Heart right ventricle (tissue), 16 donors: ENCODE measurements around the gene SMYD2. TPM values are rescaled to one million over a fixed set of nuclear protein-coding genes. Genes with fewer than 3 reads are reported as not detected.

Experiments used
- ATAC-seq, 8 donors: fragments of 200-7000 bp; cut with Tn5 transposase; one replicate each; pipeline ENCODE4 v1.9.1; 2020; ENCODE audit warnings: mild to moderate bottlenecking in 8 of 8, moderate library complexity in 8 of 8, moderate number of reproducible peaks in 1 of 8
- DNase-seq, 2 donors: peaks; one replicate each; pipeline ENCODE4 v3.0.0-alpha.2; 2020
- H3K27ac ChIP-seq, 10 donors: fragments of 200-600 bp; sonication (generic) in 2 of 10; one replicate each; pipeline versions ENCODE4 v1.5.0 to v1.8.0; 2020 to 2022; ENCODE audit warnings: mild to moderate bottlenecking in 3 of 10
- H3K27me3 ChIP-seq, 7 donors: fragments of 200-600 bp; one replicate each; pipeline ENCODE4 v1.8.0; 2021 to 2022; ENCODE audit warnings: mild to moderate bottlenecking in 2 of 7
- H3K36me3 ChIP-seq, 9 donors: fragments of 200-600 bp; sonication (generic) in 1 of 9; one replicate each; pipeline versions ENCODE4 v1.5.0 to v1.8.0; 2020 to 2022; ENCODE audit warnings: mild to moderate bottlenecking in 2 of 9
- H3K4me1 ChIP-seq, 9 donors: fragments of 200-600 bp; sonication (generic) in 1 of 9; one replicate each; pipeline versions ENCODE4 v1.5.0 to v1.8.0; 2020 to 2022; ENCODE audit warnings: mild to moderate bottlenecking in 4 of 9
- H3K4me3 ChIP-seq, 10 donors: fragments of 200-600 bp; sonication (generic) in 2 of 10; one replicate each; pipeline versions ENCODE4 v1.5.0 to v1.8.0; 2020 to 2022; ENCODE audit warnings: mild to moderate bottlenecking in 7 of 10, moderate library complexity in 2 of 10
- H3K9me3 ChIP-seq, 11 donors: fragments of 200-600 bp in 10 of 11; sonication (generic) in 2 of 11; one replicate each; pipeline versions ENCODE4 v1.5.0 to v1.8.0; 2013 to 2022; ENCODE audit warnings: mild to moderate bottlenecking in 2 of 11, control low read depth in 1 of 11, moderate library complexity in 1 of 11
- CTCF ChIP-seq, 9 donors: fragments of 200-600 bp; sonication (generic) in 2 of 9; IDR thresholded peaks; one replicate each; pipeline versions ENCODE4 v1.5.0 to v1.8.0; 2021 to 2022; ENCODE audit warnings: antibody characterized with exemption in 9 of 9, mild to moderate bottlenecking in 5 of 9, moderate library complexity in 1 of 9
- WGBS, 2 donors: extraction: QIAGEN DNeasy Blood & Tissue Kit; methylation state at CpG; one replicate each; pipeline ENCODE4 v1.1.7; 2013; ENCODE audit warnings: inconsistent platforms in 1 of 2; 5-methylcytosine and 5-hydroxymethylcytosine counted together
- intact Hi-C, 10 donors: fragments of 100-400 bp; cut with DNase I; formaldehyde crosslinking; loops; one replicate each; pipeline versions ENCODE4 v1.11.1 to v1.14.2; 2022
- polyA plus RNA-seq, 2 donors: library from polyadenylated mRNA; stranded (reverse); fragments of 200-250 nt; gene quantifications; one replicate each; pipeline ENCODE4 v1.2.3, GENCODE V29; 2013
- total RNA-seq, 10 donors: library from RNA; stranded (reverse); fragmentation: NEBNext Ultra II Directional in 3 of 10; extraction: Animal tissue kit (Norgen Biotek cat#: 25700) in 3 of 10; gene quantifications; one replicate each; pipeline versions ENCODE4 v1.2.1 to v1.2.4, GENCODE V29; 2021 to 2023
- donor health status: Arrhythmogenic right ventricular cardiomyopathy.
- donor health status: ischemic (EF 13 %, LVEDD 7.1; RV severe dilation, severe dysfunction).
- donor health status: healthy with polysubstance abuse.
- donor health status: DM: no; HTN: yes; CAD: no.
- donor health status: DM: no; HTN: no; CAD: no.
- donor health status: ischemic (EF 25% LVEDD 6.9; RV normal size, moderate dysfunction).
- donor health status: ischemic (EF 25% LVEDD 5.7; RV mildly dilated, moderate dysfunction).
- donor health status: healthy.
- donor health status: DM: yes; HTN: yes; CAD: no.
- donor health status: Ischemic cardiomyopathy.
- donor health status: ischemic (EF 35%, LVEDD 5.7; RV mildly dilated, moderate dysfunction).
- donor health status: nonischemic (EF 11% LVEDD 7.7; RV severe dilation, severe dysfunction).
- donor health status: DM: yes; HTN: yes; CAD: no.
- donor health status: PGD.
- donor health status: ischemic (EF 29% LVEDD 5.4; RV normal size, mild dysfunction).
- donor health status: nonischemic (EF 23%, LVEDD 6.1; RV moderate dilation, normal function).

SMYD2 gene
- total and polyA plus RNA-seq, 12 donors = 97.3 to 438 (median 292) TPM

GRCh38 chr1:214295934-214296333 is 15.0 kb downstream of the SMYD2 start:
- WGBS, 2 donors = 60 to 67% methylated on average over 4 of the region's 4 CpGs
- no peaks in the 10 kb centered on the region for H3K9me3 ChIP-seq
- H3K4me1 ChIP-seq = peaks cover 0 to 63% (median 29%) of the 10 kb centered on the region in 9 donors
- no peak for TF ChIP-seq CTCF (IDR thresholded peaks at IDR 0.05)
- no peaks in the 10 kb centered on the region for H3K36me3 ChIP-seq
- intact Hi-C loops = no loop called here
- no peaks in the 10 kb centered on the region for H3K27me3 ChIP-seq
- DNase-seq (no peak), ATAC-seq (no peak)
- no peak overlapping the region for H3K4me3 ChIP-seq
- peak overlapping the region in 2 of 10 donors; percentile 46 to 58 for H3K27ac ChIP-seq

GRCh38 chr1:214296860-214297745 is 16.1 kb downstream of the SMYD2 start:
- Histone ChIP-seq H3K4me1 (peaks cover 0 to 63% (median 25%) of the 10 kb centered on the region in 9 donors), H3K27ac (peak overlapping the region in 4 of 10 donors; percentile 9 to 58 (median 34))
- ATAC-seq = peak; percentile 30 to 76 (median 62)

GRCh38 chr1:214300149-214300780 is 19.3 kb downstream of the SMYD2 start:
- no peaks in the 10 kb centered on the region for H3K9me3 ChIP-seq
- DNase-seq (no peak), ATAC-seq (no peak)
- WGBS, 2 donors = 76 to 87% methylated on average over 9 of the region's 9 CpGs
- H3K27ac ChIP-seq = no peak overlapping the region
- no peak for TF ChIP-seq CTCF (IDR thresholded peaks at IDR 0.05)
- H3K4me1 ChIP-seq = peaks cover 0 to 80% (median 25%) of the 10 kb centered on the region in 9 donors
- intact Hi-C loops = no loop called here
- H3K36me3 ChIP-seq = peaks cover 0 to 7% (median 0%) of the 10 kb centered on the region in 9 donors
- no peak overlapping the region for H3K4me3 ChIP-seq
- H3K27me3 ChIP-seq = no peaks in the 10 kb centered on the region

More at GRCh38 chr1:214296860-214297745, 16.1 kb downstream of the SMYD2 start:
- WGBS, 2 donors = 57 to 66% methylated on average over 9 of the region's 9 CpGs
- no peak for DNase-seq
- Histone ChIP-seq H3K4me3 (no peak overlapping the region), H3K9me3 (no peaks in the 10 kb centered on the region), H3K36me3 (no peaks in the 10 kb centered on the region), H3K27me3 (no peaks in the 10 kb centered on the region)
- no peak for TF ChIP-seq CTCF (IDR thresholded peaks at IDR 0.05)
- intact Hi-C loops = no loop called here

GRCh38 chr1:214301526-214301925 is 20.6 kb downstream of the SMYD2 start:
- DNase-seq (no peak), ATAC-seq (no peak)
- Histone ChIP-seq H3K4me1 (peaks cover 0 to 77% (median 28%) of the 10 kb centered on the region in 9 donors), H3K9me3 (no peaks in the 10 kb centered on the region), H3K36me3 (peaks cover 0 to 12% (median 0%) of the 10 kb centered on the region in 9 donors), H3K4me3 (no peak overlapping the region), H3K27ac (no peak overlapping the region), H3K27me3 (no peaks in the 10 kb centered on the region)
- no peak for TF ChIP-seq CTCF (IDR thresholded peaks at IDR 0.05)
- intact Hi-C loops = no loop called here
